GM18867 (cell line): ENCODE data around the gene GTF2H3.

Experiments used
- ATAC-seq: cut with Tn5 transposase; IDR thresholded peaks from one replicate; pipeline ENCODE4 v1.9.1; 2021; ENCODE audit warnings: mild to moderate bottlenecking, moderate library complexity; ENCODE audit not compliant: unreplicated experiment

Gene GTF2H3

GRCh38 chr12:123645380-123645779 lies 11.8 kb downstream of the GTF2H3 start:
- no peak for ATAC-seq

GRCh38 chr12:123645878-123646277 lies 12.2 kb downstream of the GTF2H3 start:
- no peak for ATAC-seq

- no peak for ATAC-seq
These were observed 14.8 kb downstream of the GTF2H3 start for GRCh38 chr12:123648401-123648800.

GRCh38 chr12:123654129-123654701 lies 20.6 kb downstream of the GTF2H3 start:
- ATAC-seq, result no peak

- ATAC-seq, result peak; percentile 92
These were observed 21.8 kb downstream of the GTF2H3 start for GRCh38 chr12:123655420-123655819.

- ATAC-seq, result no peak
These were observed 22.8 kb downstream of the GTF2H3 start for GRCh38 chr12:123656392-123656791.

- ATAC-seq, result no peak
These were observed 23.6 kb downstream of the GTF2H3 start for GRCh38 chr12:123657211-123657610.

- ATAC-seq, result no peak
These were observed 26.5 kb downstream of the GTF2H3 start for GRCh38 chr12:123659996-123660727.

GRCh38 chr12:123667771-123668170 lies 34.1 kb downstream of the GTF2H3 start:
- no peak for ATAC-seq

GRCh38 chr12:123670882-123671728 lies 37.5 kb downstream of the GTF2H3 start, which contains the start of gene TCTN2:
Gene TCTN2, plus strand, starts transcription at chr12:123671113. Its CDS starts 128 bp downstream, at chr12:123671241.
- ATAC-seq, result peak; percentile 99

- no peak for ATAC-seq
These were observed 38.2 kb downstream of the GTF2H3 start for GRCh38 chr12:123671876-123672275.

GRCh38 chr12:123675436-123675835 lies 41.8 kb downstream of the GTF2H3 start:
- no peak for ATAC-seq

GRCh38 chr12:123676616-123677320 lies 43.1 kb downstream of the GTF2H3 start:
- no peak for ATAC-seq

GRCh38 chr12:123678981-123679380 lies 45.4 kb downstream of the GTF2H3 start:
- ATAC-seq, result no peak

GRCh38 chr12:123681605-123682004 lies 48.0 kb downstream of the GTF2H3 start:
- no peak for ATAC-seq

- ATAC-seq, result no peak
These were observed 50.3 kb downstream of the GTF2H3 start for GRCh38 chr12:123683964-123684363.

- ATAC-seq, result no peak
These were observed 53.1 kb downstream of the GTF2H3 start for GRCh38 chr12:123686636-123687190.

GRCh38 chr12:123690191-123690840 lies 56.7 kb downstream of the GTF2H3 start:
- ATAC-seq, result no peak

GRCh38 chr12:123696207-123696606 lies 62.6 kb downstream of the GTF2H3 start:
- ATAC-seq, result no peak

GRCh38 chr12:123696646-123697045 lies 63.0 kb downstream of the GTF2H3 start:
- ATAC-seq, result no peak
